IMR-90 (cell line): ENCODE measurements around the gene MFSD2B. TPM values are rescaled to one million over a fixed set of nuclear protein-coding genes. Genes with fewer than 3 reads are reported as not detected.
A peak's percentile ranks its signal among the peaks of the same experiment; 100 is the strongest.
"Not testable (repeated sequence)": the region's sequence is repeated elsewhere in the genome, so short reads cannot be mapped to it uniquely, and the experiment has no call there.

Source experiments
- ATAC-seq: fragments of 200-7000 bp; cut with Tn5 transposase; 2 replicates; pipeline ENCODE4 v1.9.1; 2020; ENCODE audit warnings: low read depth, mild to moderate bottlenecking, moderate library complexity
- BruUV-seq: library from RNA; stranded (reverse); fragments of 400-500 nt; replicated peaks from 2 replicates; lab custom pipeline; 2021; lab: Mats Ljungman, UMichigan
- CTCF ChIA-PET: fragments of 300-600 bp; formaldehyde crosslinking; extraction: SDS; loops from one replicate; lab custom pipeline; 2021; ENCODE audit warnings: antibody characterized with exemption; lab: Yijun Ruan, JAX
- POLR2A ChIA-PET: fragments of 300-600 bp; sonication (Branson Sonifier 250); formaldehyde crosslinking; loops from one replicate; lab custom pipeline; 2022; ENCODE audit warnings: antibody characterized with exemption; ENCODE audit not compliant: unreplicated experiment; lab: Charles Lee
- DNase-seq: peaks from one replicate; pipeline ENCODE4 v3.0.0; 2013
- H2AFZ ChIP-seq: replicated peaks from 2 replicates; pipeline ENCODE3; 2013; ENCODE audit warnings: low read length, mild to moderate bottlenecking; ENCODE audit not compliant: poor library complexity
- H2AK5ac ChIP-seq: 2 replicates; pipeline ENCODE4 v1.6.1; 2013; ENCODE audit warnings: low read depth, low read length, inconsistent platforms
- H2AK9ac ChIP-seq: replicated peaks from 2 replicates; pipeline ENCODE3; 2013; ENCODE audit warnings: mild to moderate bottlenecking, low read depth, low read length, moderate library complexity; ENCODE audit not compliant: poor library complexity
- H2BK120ac ChIP-seq: 2 replicates; pipeline ENCODE4 v1.6.1; 2013; ENCODE audit warnings: low read depth, low read length, inconsistent platforms
- H2BK15ac ChIP-seq: 3 replicates; pipeline ENCODE4 v1.6.1; 2013; ENCODE audit warnings: low read depth, low read length, inconsistent platforms
- H2BK20ac ChIP-seq: 2 replicates; pipeline ENCODE4 v1.6.1; 2013; ENCODE audit warnings: low read depth, mild to moderate bottlenecking, inconsistent platforms, low read length, moderate library complexity
- H2BK5ac ChIP-seq: 2 replicates; pipeline ENCODE4 v1.6.1; 2013; ENCODE audit warnings: mild to moderate bottlenecking, low read depth, low read length, inconsistent platforms; ENCODE audit not compliant: poor library complexity, severe bottlenecking
- H3K14ac ChIP-seq: replicated peaks from 2 replicates; pipeline ENCODE4 v1.6.1; 2013; ENCODE audit warnings: low read depth, low read length, inconsistent platforms
- H3K18ac ChIP-seq: 2 replicates; pipeline ENCODE4 v1.6.1; 2013; ENCODE audit warnings: low read depth, low read length, control low read depth
- H3K23ac ChIP-seq: 2 replicates; pipeline ENCODE4 v1.6.1; 2013; ENCODE audit warnings: low read depth, low read length, inconsistent platforms
- H3K27ac ChIP-seq: 2 replicates; pipeline ENCODE4 v1.5.1; 2013; ENCODE audit warnings: mild to moderate bottlenecking, control low read depth, low read length; ENCODE audit not compliant: insufficient read depth
- H3K27me3 ChIP-seq: 2 replicates; pipeline ENCODE4 v1.6.1; 2013; ENCODE audit warnings: low read length; ENCODE audit not compliant: control insufficient read depth, insufficient read depth
- H3K36me3 ChIP-seq: 2 replicates; pipeline ENCODE4 v1.6.1; 2013; ENCODE audit warnings: low read length, mixed read lengths; ENCODE audit not compliant: control insufficient read depth, insufficient read depth
- H3K4ac ChIP-seq: 2 replicates; pipeline ENCODE4 v1.6.1; 2013; ENCODE audit warnings: low read depth, low read length, inconsistent platforms
- H3K4me1 ChIP-seq: 2 replicates; pipeline ENCODE4 v1.6.1; 2013; ENCODE audit warnings: low read length, mixed read lengths; ENCODE audit not compliant: control insufficient read depth, insufficient read depth
- H3K4me2 ChIP-seq: 2 replicates; pipeline ENCODE4 v1.6.1; 2013; ENCODE audit warnings: low read depth, mild to moderate bottlenecking, control low read depth, low read length, moderate library complexity
- H3K4me3 ChIP-seq: 2 replicates; pipeline ENCODE4 v1.5.1; 2013; ENCODE audit warnings: low read depth, mild to moderate bottlenecking, control low read depth, low read length, moderate library complexity; ENCODE audit not compliant: insufficient read depth
- H3K56ac ChIP-seq: 2 replicates; pipeline ENCODE4 v1.6.1; 2013; ENCODE audit warnings: low read length, inconsistent platforms; ENCODE audit not compliant: insufficient read depth; ENCODE audit errors: extremely low read depth
- H3K79me1 ChIP-seq, 2 experiments: 2 replicates each; pipeline ENCODE4 v1.6.1; 2013; ENCODE audit warnings: low read length in 2 of 2, inconsistent platforms in 1 of 2, low read depth in 1 of 2
- H3K9ac ChIP-seq: 2 replicates; pipeline ENCODE4 v1.6.1; 2013; ENCODE audit warnings: low read depth, low read length, control low read depth
- H3K9me1 ChIP-seq: 2 replicates; pipeline ENCODE4 v1.6.1; 2013; ENCODE audit warnings: low read length, inconsistent platforms; ENCODE audit not compliant: insufficient read depth
- H3K9me3 ChIP-seq: 2 replicates; pipeline ENCODE4 v1.6.1; 2013; ENCODE audit warnings: low read length; ENCODE audit not compliant: control insufficient read depth, insufficient read depth
- H4K20me1 ChIP-seq: 2 replicates; pipeline ENCODE4 v1.6.1; 2013; ENCODE audit warnings: low read length, inconsistent platforms; ENCODE audit not compliant: insufficient read depth
- H4K5ac ChIP-seq: 2 replicates; pipeline ENCODE4 v1.6.1; 2013; ENCODE audit warnings: mild to moderate bottlenecking, low read depth, low read length, control low read depth
- H4K8ac ChIP-seq, 2 experiments: 2 replicates each; pipeline ENCODE4 v1.6.1; 2013; ENCODE audit warnings: low read depth in 2 of 2, low read length in 2 of 2, control low read depth in 1 of 2, inconsistent platforms in 1 of 2
- H4K91ac ChIP-seq: 2 replicates; pipeline ENCODE4 v1.6.1; 2013; ENCODE audit warnings: low read depth, low read length, inconsistent platforms; ENCODE audit not compliant: insufficient read depth
- WGBS, 2 experiments: methylation state at CpG; one replicate each; pipeline versions ENCODE4 v1.1.5 to v1.1.7; 2013; ENCODE audit warnings: missing lambda C conversion rate in 2 of 2; ENCODE audit not compliant: insufficient read length in 1 of 2; ENCODE audit errors: extremely low coverage in 2 of 2; 5-methylcytosine and 5-hydroxymethylcytosine counted together
- dilution Hi-C: fragments of 300-500 bp; cut with HindIII; formaldehyde crosslinking; loops from one replicate; pipeline ENCODE4 v1.14.3; 2018; ENCODE audit warnings: low sequenced_read_pairs; ENCODE audit not compliant: unreplicated experiment
- in situ Hi-C: fragments of 300-500 bp; cut with MboI; formaldehyde crosslinking; loops from 3 replicates; pipeline ENCODE4 v1.14.3; 2019; ENCODE audit warnings: low sequenced_read_pairs, inconsistent platforms, mixed read lengths
- intact Hi-C: fragments of 100-400 bp; cut with micrococcal nuclease; formaldehyde crosslinking; loops from 2 replicates; pipeline ENCODE4 v1.10.0; 2022
- polyA plus RNA-seq, 3 experiments: library from polyadenylated mRNA; depleted of rRNA; stranded (reverse); fragments of >200 nt; gene quantifications; 2 replicates each; pipeline ENCODE4 v1.2.3, GENCODE V29; 2012; ENCODE audit warnings: low replicate concordance in 1 of 3
- total RNA-seq: library from RNA; depleted of rRNA; stranded (reverse); fragments of >200 nt; gene quantifications from 2 replicates; pipeline ENCODE4 v1.2.3, GENCODE V29; 2012

MFSD2B gene
- total and polyA plus RNA-seq, 2 of the 4 experiments (the other 2 are of a cell fraction): 0.05 TPM; not detected in 1

DNA sequence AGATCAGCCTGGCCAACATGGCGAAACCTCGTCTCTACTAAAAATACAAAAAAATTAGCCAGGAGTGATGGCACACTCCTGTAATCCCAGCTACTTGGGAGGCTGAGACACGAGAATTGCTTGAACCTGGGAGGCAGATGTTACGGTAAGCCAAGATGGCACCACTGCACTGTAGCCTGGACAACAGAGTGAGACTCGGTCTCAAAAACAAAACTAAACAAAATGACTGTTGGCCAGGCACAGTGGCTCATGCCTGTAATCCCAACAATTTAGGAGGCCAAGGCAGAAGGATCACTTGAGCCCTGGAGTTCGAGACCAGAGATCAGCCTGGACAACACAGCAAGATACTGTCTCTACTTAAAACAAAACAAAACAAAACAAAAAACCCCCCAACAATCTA, 33.2 kb downstream of the MFSD2B start:
- H3K9me1 ChIP-seq, H4K20me1 ChIP-seq, BruUV-seq, H3K14ac ChIP-seq, H2AK9ac ChIP-seq, H2BK15ac ChIP-seq, DNase-seq, ATAC-seq, H3K18ac ChIP-seq, H3K56ac ChIP-seq, in situ Hi-C loops, H3K9me3 ChIP-seq, POLR2A ChIA-PET, dilution Hi-C loops, H4K91ac ChIP-seq, H2AFZ ChIP-seq, H2BK120ac ChIP-seq, H3K36me3 ChIP-seq, H3K4me2 ChIP-seq, H3K9ac ChIP-seq, H4K8ac ChIP-seq, H3K23ac ChIP-seq, CTCF ChIA-PET, H3K27me3 ChIP-seq, H3K4ac ChIP-seq, H3K4me1 ChIP-seq, H2BK20ac ChIP-seq, H3K4me3 ChIP-seq, H2BK5ac ChIP-seq, H4K5ac ChIP-seq, H3K27ac ChIP-seq: not testable (repeated sequence)
- peaks cover 10 to 28% of the 10 kb centered on the region in 2 experiments; a peak in 3 of 4 replicates for H3K79me1 ChIP-seq
- WGBS, 2 experiments: 100% methylated on average over 3 of the region's 6 CpGs; no CpG with 5 or more reads in 1 of the 2 experiments
- peak overlapping the region; percentile 28; the same call in 1 of the 2 replicates for H2AK5ac ChIP-seq
- intact Hi-C loops: loop anchor here (10.0 kb wide), 1 partner anchor 98 kb away; the partner anchor contains the start of gene UBXN2A
